ENCODE measurements around the gene PTTG1. TPM values are rescaled to one million over a fixed set of nuclear protein-coding genes. Genes with fewer than 3 reads are reported as not detected.

PTTG1 gene
- polyA plus RNA-seq, 2 of the 4 experiments (the other 2 are of a cell fraction) = 222 to 227 TPM

GRCh38 chr5:160450164-160450932, 28.7 kb downstream of the PTTG1 start:
- Histone ChIP-seq H3K27ac (no peak overlapping the region), H3K9me3 (no peaks in the 10 kb centered on the region), H3K4me3 (no peak overlapping the region), H3K4me1 (no peaks in the 10 kb centered on the region), H3K4me2 (no peak overlapping the region)
- FAIRE-seq = no peak
- DNase-seq (ENCODE audit: low read depth in 1 of 2, low spot score in 1 of 2) = no peak
- WGBS (ENCODE audit: missing lambda C conversion rate) = 46% methylated on average over 9 of the region's 9 CpGs
- POLR2A ChIA-PET = no interaction called here
- TF ChIP-seq FOSB (CRISPR knock-in tag; IDR thresholded peaks at IDR 0.05) = no peak
- no peak for TF ChIP-seq MAFK (IDR thresholded peaks at IDR 0.05; ENCODE audit: partially characterized antibody)
- TF ChIP-seq KDM5A (IDR thresholded peaks at IDR 0.05) = no peak
- TF ChIP-seq, protein P1, sequence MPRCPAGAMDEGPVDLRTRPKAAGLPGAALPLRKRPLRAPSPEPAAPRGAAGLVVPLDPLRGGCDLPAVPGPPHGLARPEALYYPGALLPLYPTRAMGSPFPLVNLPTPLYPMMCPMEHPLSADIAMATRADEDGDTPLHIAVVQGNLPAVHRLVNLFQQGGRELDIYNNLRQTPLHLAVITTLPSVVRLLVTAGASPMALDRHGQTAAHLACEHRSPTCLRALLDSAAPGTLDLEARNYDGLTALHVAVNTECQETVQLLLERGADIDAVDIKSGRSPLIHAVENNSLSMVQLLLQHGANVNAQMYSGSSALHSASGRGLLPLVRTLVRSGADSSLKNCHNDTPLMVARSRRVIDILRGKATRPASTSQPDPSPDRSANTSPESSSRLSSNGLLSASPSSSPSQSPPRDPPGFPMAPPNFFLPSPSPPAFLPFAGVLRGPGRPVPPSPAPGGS (IDR thresholded peaks at IDR 0.05) = no peak
- no peak for TF ChIP-seq ZC3H11A (IDR thresholded peaks at IDR 0.05)
- TF ChIP-seq BHLHE40 (IDR thresholded peaks at IDR 0.05; ENCODE audit: low read depth, low read length) = no peak
- TF ChIP-seq NR3C1 (IDR thresholded peaks at IDR 0.05) = no peak
- TF ChIP-seq, protein P2, sequence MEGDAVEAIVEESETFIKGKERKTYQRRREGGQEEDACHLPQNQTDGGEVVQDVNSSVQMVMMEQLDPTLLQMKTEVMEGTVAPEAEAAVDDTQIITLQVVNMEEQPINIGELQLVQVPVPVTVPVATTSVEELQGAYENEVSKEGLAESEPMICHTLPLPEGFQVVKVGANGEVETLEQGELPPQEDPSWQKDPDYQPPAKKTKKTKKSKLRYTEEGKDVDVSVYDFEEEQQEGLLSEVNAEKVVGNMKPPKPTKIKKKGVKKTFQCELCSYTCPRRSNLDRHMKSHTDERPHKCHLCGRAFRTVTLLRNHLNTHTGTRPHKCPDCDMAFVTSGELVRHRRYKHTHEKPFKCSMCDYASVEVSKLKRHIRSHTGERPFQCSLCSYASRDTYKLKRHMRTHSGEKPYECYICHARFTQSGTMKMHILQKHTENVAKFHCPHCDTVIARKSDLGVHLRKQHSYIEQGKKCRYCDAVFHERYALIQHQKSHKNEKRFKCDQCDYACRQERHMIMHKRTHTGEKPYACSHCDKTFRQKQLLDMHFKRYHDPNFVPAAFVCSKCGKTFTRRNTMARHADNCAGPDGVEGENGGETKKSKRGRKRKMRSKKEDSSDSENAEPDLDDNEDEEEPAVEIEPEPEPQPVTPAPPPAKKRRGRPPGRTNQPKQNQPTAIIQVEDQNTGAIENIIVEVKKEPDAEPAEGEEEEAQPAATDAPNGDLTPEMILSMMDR (IDR thresholded peaks at IDR 0.05) = no peak
- TF ChIP-seq JUN (IDR thresholded peaks at IDR 0.05) = no peak
- ATAC-seq = no peak
- CTCF ChIA-PET = no interaction called here

DNA sequence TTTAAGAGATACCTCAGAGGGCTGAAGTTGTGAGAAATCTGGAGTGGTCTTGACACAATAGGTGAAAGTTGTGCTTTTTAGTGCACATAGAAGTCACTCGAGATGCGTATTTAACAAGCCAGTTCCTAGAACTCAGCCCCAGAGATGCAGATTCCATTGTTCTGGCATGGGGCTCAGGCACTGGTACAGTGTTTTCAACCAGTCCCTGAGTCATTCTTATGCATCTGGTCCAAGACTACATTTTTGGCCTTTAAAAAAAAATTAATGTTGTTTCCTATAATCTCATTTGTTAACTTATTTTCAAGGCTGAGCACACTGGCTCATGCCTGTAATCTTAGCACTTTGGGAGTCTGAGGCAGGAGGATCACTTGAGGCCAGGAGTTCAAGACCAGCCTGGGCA, 29.6 kb downstream of the PTTG1 start:
- FAIRE-seq (no peak), ATAC-seq (no peak), DNase-seq (ENCODE audit: low read depth in 1 of 2, low spot score in 1 of 2) (no peak)
- WGBS (ENCODE audit: missing lambda C conversion rate) = 55% methylated on average over 2 of the region's 2 CpGs
- ChIA-PET POLR2A (no interaction called here), CTCF (no interaction called here)
- H3K4me3 ChIP-seq = no peak overlapping the region
- H3K27ac ChIP-seq = no peak overlapping the region
- H3K4me1 ChIP-seq = no peaks in the 10 kb centered on the region
- no peak overlapping the region for H3K4me2 ChIP-seq
- no peak for TF ChIP-seq MAFK (IDR thresholded peaks at IDR 0.05; ENCODE audit: partially characterized antibody)
- no peak for TF ChIP-seq ZFP36 (IDR thresholded peaks at IDR 0.05; ENCODE audit: borderline replicate concordance, partially characterized antibody)
- no peak for TF ChIP-seq GATA3 (IDR thresholded peaks at IDR 0.05; ENCODE audit: borderline replicate concordance)
- no peaks in the 10 kb centered on the region for H3K9me3 ChIP-seq

DNA sequence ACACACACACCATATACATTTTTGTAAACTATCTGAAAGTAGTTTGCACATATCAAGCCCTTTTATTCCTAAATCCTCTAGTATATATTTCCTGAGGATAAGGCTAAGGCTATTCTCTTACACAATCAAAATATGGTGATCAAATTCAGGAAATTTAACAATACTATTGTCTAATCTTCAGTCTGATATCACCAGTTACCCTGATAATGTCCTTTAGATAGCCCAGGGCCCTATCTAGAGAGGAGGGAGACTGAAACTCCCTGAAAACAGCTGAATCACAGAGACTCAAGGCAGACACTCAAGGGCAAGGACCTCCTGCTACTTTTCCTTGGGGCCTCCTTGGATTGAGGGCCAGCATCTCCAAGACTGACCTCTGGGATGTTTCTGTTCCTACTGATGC, 30.4 kb downstream of the PTTG1 start:
- Histone ChIP-seq H3K27ac (no peak overlapping the region), H3K4me2 (no peak overlapping the region), H3K4me1 (no peaks in the 10 kb centered on the region), H3K9me3 (no peaks in the 10 kb centered on the region), H3K4me3 (no peak overlapping the region)
- TF ChIP-seq HOXA7 (CRISPR knock-in tag; IDR thresholded peaks at IDR 0.05) (no peak), HDAC2 (IDR thresholded peaks at IDR 0.05) (no peak), CHD4 (IDR thresholded peaks at IDR 0.05; ENCODE audit: borderline replicate concordance) (no peak), ESRRA (IDR thresholded peaks at IDR 0.05; ENCODE audit: borderline replicate concordance, low read length) (no peak)
- TF ChIP-seq, protein P3, sequence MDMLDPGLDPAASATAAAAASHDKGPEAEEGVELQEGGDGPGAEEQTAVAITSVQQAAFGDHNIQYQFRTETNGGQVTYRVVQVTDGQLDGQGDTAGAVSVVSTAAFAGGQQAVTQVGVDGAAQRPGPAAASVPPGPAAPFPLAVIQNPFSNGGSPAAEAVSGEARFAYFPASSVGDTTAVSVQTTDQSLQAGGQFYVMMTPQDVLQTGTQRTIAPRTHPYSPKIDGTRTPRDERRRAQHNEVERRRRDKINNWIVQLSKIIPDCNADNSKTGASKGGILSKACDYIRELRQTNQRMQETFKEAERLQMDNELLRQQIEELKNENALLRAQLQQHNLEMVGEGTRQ (IDR thresholded peaks at IDR 0.05) = no peak
- POLR2A ChIA-PET = no interaction called here
- FAIRE-seq (no peak), DNase-seq (ENCODE audit: low read depth in 1 of 2, low spot score in 1 of 2) (no peak), ATAC-seq (no peak)
- CTCF ChIA-PET = no interaction called here

DNA sequence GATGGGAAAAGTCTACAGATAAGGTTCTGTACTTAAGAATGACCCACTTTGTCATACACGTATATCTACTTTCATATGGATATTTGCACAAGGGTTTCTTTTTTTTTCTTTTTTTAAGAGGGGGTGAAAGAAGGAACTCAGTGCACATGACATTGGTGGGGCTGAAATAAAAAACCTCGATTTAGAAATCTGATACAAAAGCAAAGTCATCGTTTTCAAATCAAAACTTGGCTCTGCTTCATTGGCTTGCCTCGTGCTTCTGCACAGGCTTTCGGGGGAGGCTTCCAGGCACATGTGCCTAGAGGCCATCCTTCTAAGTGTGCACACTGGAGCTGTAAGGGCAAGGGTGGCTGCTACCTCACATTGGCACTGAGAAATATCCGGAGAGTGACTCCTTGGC, 31.1 kb downstream of the PTTG1 start:
- ChIA-PET CTCF (interaction anchor here (2.6 kb wide), 1 partner anchor 14 kb away, joined by 15 read pairs; no protein-coding TSS in a partner anchor), POLR2A (no interaction called here)
- WGBS (ENCODE audit: missing lambda C conversion rate) = 36% methylated on average over 6 of the region's 6 CpGs

More for the DNA sequence above, 31.1 kb downstream of the PTTG1 start:
- Histone ChIP-seq H3K4me1 (no peaks in the 10 kb centered on the region), H3K27ac (no peak overlapping the region), H3K4me3 (no peak overlapping the region), H3K4me2 (no peak overlapping the region), H3K9me3 (no peaks in the 10 kb centered on the region)
- no peak for TF ChIP-seq EP300 (IDR thresholded peaks at IDR 0.05)
- no peak for TF ChIP-seq EHMT2 (IDR thresholded peaks at IDR 0.05; ENCODE audit: low read depth)
- TF ChIP-seq POLR2A (IDR thresholded peaks at IDR 0.05; ENCODE audit: low read length) = no peak
- no peak for TF ChIP-seq HES2 (IDR thresholded peaks at IDR 0.05)
- TF ChIP-seq NFE2L2 (conservative IDR thresholded peaks at IDR 0.05; ENCODE audit: low read length) = no peak
- no peak for TF ChIP-seq FOXS1 (CRISPR knock-in tag; IDR thresholded peaks at IDR 0.05)
- no peak for TF ChIP-seq HEYL (CRISPR knock-in tag; IDR thresholded peaks at IDR 0.05)
- TF ChIP-seq CHD2 (IDR thresholded peaks at IDR 0.05; ENCODE audit: low read length, partially characterized antibody) = no peak
- TF ChIP-seq MYC (IDR thresholded peaks at IDR 0.05; ENCODE audit: borderline replicate concordance, low read length) = no peak
- TF ChIP-seq EHF (CRISPR knock-in tag; IDR thresholded peaks at IDR 0.05) = no peak
- TF ChIP-seq ZC3H11A (IDR thresholded peaks at IDR 0.05) = no peak
- FAIRE-seq (no peak), ATAC-seq (no peak), DNase-seq (ENCODE audit: low read depth in 1 of 2, low spot score in 1 of 2) (no peak)

All from A549 (cell line).